ENCODE data around the gene EYS. TPM values are rescaled to one million over a fixed set of nuclear protein-coding genes. Genes with fewer than 3 reads are reported as not detected.

EYS gene
- total and polyA plus RNA-seq, 2 of the 13 experiments (the other 11 are each of a cell fraction or from before 2014, with no cell fraction given): 0.04 to 0.07 TPM

DNA sequence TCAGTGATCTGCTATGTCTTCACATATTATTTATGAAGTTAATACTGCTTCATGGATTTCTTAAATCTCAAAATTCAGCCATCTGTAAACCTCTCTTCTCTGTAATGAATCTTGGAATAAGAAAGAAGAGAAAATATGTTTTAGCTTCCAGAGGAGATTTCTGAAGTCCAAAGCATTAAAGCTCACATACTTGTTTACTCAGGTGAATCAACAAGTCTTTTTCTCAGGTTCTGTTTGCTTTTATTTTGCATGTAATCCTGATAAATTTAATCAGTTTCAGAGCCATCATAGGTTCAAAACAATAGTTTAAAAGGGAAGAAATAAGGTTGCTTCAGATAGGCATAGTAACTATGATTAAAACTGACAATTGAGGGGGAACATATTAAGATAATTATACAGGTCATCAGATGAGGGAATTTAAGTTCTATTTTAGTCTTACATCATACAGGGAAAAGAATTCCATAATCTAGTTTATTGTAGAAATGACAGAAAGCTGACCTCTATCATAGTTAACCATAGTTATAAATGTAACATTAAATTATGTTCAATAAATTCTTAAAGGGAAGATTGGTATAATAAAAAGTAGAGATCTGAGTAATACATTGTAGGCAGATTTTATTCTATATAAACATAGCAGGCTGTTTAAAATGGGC is 716.2 kb downstream of the EYS start:
- TF ChIP-seq RBM39 (IDR thresholded peaks at IDR 0.05; ENCODE audit: low read depth, low read length, poor library complexity, severe bottlenecking): no peak
- no peak for TF ChIP-seq NFRKB (IDR thresholded peaks at IDR 0.05)
- no peak overlapping the region for H2AFZ ChIP-seq (ENCODE audit: low read length)
- BruUV-seq (replicated peaks): no TSS peak
- H3K9me3 ChIP-seq (ENCODE audit: low read length): no peaks in the 10 kb centered on the region
- H3K79me2 ChIP-seq (ENCODE audit: insufficient read depth, low read length): no peaks in the 10 kb centered on the region
- DNase-seq (ENCODE audit: low spot score) (no peak), ATAC-seq (no peak), FAIRE-seq (no peak)
- ChIA-PET POLR2A (no interaction called here), CTCF (ENCODE audit: low intra/inter-chr PET ratio, low total read pairs) (no interaction called here)
- H3K36me3 ChIP-seq (replicated peaks in 1 of 2; ENCODE audit: control insufficient read depth in 1 of 2, insufficient read depth in 2 of 2, low read length in 2 of 2): no peaks in the 10 kb centered on the region
- no peaks in the 10 kb centered on the region for H4K20me1 ChIP-seq (ENCODE audit: insufficient read depth, low read length)
- no peaks in the 10 kb centered on the region for H3K4me1 ChIP-seq (ENCODE audit: insufficient read depth, low read length)
- intact Hi-C loops (cut with micrococcal nuclease; ENCODE audit: unreplicated experiment): no loop called here
- no peak overlapping the region for H3K4me2 ChIP-seq (ENCODE audit: low read depth, low read length)
- H3K9ac ChIP-seq (ENCODE audit: insufficient read depth, low read depth, low read length): no peak overlapping the region
- in situ Hi-C loops (cut with HindIII; ENCODE audit: extremely low pct_ligation_motif_present, low pct_unique_long_range_greater_than_20kb): no loop called here
- no peak overlapping the region for H3K27ac ChIP-seq (ENCODE audit: extremely low read length, insufficient read depth, low read length)
- no peaks in the 10 kb centered on the region for H3K27me3 ChIP-seq (ENCODE audit: control insufficient read depth in 1 of 2, insufficient read depth in 2 of 2, low read length in 2 of 2)
- no peak overlapping the region for H3K4me3 ChIP-seq (replicated peaks in 1 of 3; ENCODE audit: insufficient read depth in 1 of 3, low read depth in 2 of 3, low read length in 3 of 3)

DNA sequence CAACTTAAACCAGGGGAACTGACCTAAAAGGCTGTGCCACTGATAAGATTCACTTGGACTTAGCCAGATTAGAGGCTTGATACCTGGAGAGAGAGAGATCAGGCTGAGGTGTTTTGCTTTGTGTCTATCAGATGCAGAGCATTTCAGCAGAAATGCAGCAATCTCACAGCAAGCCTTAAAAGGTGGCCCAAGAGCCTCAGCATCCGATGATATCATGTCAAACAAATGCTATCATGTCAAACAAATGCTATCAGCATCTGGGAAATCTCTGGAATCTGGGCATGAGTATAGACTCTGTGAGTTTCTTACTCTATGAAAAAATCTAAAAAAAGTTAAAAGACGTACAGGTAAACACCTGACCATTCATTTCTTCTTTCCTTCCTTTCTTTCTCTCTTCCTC is 718.9 kb downstream of the EYS start:
- Histone ChIP-seq H2AFZ (ENCODE audit: low read length) (no peak overlapping the region), H3K36me3 (replicated peaks in 1 of 2; ENCODE audit: control insufficient read depth in 1 of 2, insufficient read depth in 2 of 2, low read length in 2 of 2) (no peaks in the 10 kb centered on the region), H3K4me1 (ENCODE audit: insufficient read depth, low read length) (no peaks in the 10 kb centered on the region), H3K79me2 (ENCODE audit: insufficient read depth, low read length) (no peaks in the 10 kb centered on the region), H4K20me1 (ENCODE audit: insufficient read depth, low read length) (no peaks in the 10 kb centered on the region), H3K4me2 (ENCODE audit: low read depth, low read length) (no peak overlapping the region), H3K27ac (ENCODE audit: extremely low read length, insufficient read depth, low read length) (no peak overlapping the region), H3K4me3 (replicated peaks in 1 of 3; ENCODE audit: insufficient read depth in 1 of 3, low read depth in 2 of 3, low read length in 3 of 3) (no peak overlapping the region), H3K9me3 (ENCODE audit: low read length) (no peaks in the 10 kb centered on the region), H3K27me3 (ENCODE audit: control insufficient read depth in 1 of 2, insufficient read depth in 2 of 2, low read length in 2 of 2) (no peaks in the 10 kb centered on the region), H3K9ac (ENCODE audit: insufficient read depth, low read depth, low read length) (no peak overlapping the region)
- no peak for FAIRE-seq
- WGBS (ENCODE audit: low lambda C conversion rate): 1% methylated on average over 2 of the region's 2 CpGs
- ATAC-seq: no peak
- in situ Hi-C loops (cut with HindIII; ENCODE audit: extremely low pct_ligation_motif_present, low pct_unique_long_range_greater_than_20kb) (no loop called here), intact Hi-C loops (cut with micrococcal nuclease; ENCODE audit: unreplicated experiment) (no loop called here)
- CTCF ChIA-PET (ENCODE audit: low intra/inter-chr PET ratio, low total read pairs): no interaction called here
- DNase-seq (ENCODE audit: low spot score): no peak
- TF ChIP-seq ZNF282 (IDR thresholded peaks at IDR 0.05; ENCODE audit: partially characterized antibody): no peak
- TF ChIP-seq ARNTL (CRISPR knock-in tag; IDR thresholded peaks at IDR 0.05): no peak
- no peak for TF ChIP-seq TAF1 (CRISPR knock-in tag; IDR thresholded peaks at IDR 0.05)
- no peak for TF ChIP-seq GTF2F1 (IDR thresholded peaks at IDR 0.05; ENCODE audit: low read length)
- TF ChIP-seq WIZ (CRISPR knock-in tag; IDR thresholded peaks at IDR 0.05): no peak
- TF ChIP-seq RBM22 (optimal IDR thresholded peaks at IDR 0.05; ENCODE audit: low read length): no peak
- TF ChIP-seq FOXK1 (CRISPR knock-in tag; IDR thresholded peaks at IDR 0.05; ENCODE audit: borderline replicate concordance, low read depth): no peak
- TF ChIP-seq TRIM24 (CRISPR knock-in tag; IDR thresholded peaks at IDR 0.05): no peak
- TF ChIP-seq ZNF788 (CRISPR knock-in tag; IDR thresholded peaks at IDR 0.05; ENCODE audit: borderline replicate concordance): no peak
- TF ChIP-seq, protein P1, sequence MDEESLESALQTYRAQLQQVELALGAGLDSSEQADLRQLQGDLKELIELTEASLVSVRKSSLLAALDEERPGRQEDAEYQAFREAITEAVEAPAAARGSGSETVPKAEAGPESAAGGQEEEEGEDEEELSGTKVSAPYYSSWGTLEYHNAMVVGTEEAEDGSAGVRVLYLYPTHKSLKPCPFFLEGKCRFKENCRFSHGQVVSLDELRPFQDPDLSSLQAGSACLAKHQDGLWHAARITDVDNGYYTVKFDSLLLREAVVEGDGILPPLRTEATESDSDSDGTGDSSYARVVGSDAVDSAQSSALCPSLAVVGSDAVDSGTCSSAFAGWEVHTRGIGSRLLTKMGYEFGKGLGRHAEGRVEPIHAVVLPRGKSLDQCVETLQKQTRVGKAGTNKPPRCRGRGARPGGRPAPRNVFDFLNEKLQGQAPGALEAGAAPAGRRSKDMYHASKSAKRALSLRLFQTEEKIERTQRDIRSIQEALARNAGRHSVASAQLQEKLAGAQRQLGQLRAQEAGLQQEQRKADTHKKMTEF (CRISPR knock-in tag; IDR thresholded peaks at IDR 0.05): no peak
- POLR2A ChIA-PET: no interaction called here
- BruUV-seq (replicated peaks): no TSS peak

Data from HepG2 (cell line).